KMS-11 (cell line): ENCODE data around the gene RAD52.

Experiments used
- H2AFZ ChIP-seq: fragments of 200-600 bp; sonication (generic); 2 replicates; pipeline ENCODE4 v1.6.1; 2016; ENCODE audit warnings: antibody characterized with exemption, mixed run types, low read depth
- H3K27ac ChIP-seq: fragments of 200-600 bp; sonication (generic); 2 replicates; pipeline ENCODE4 v1.6.1; 2016; ENCODE audit warnings: mild to moderate bottlenecking, mixed run types
- H3K27me3 ChIP-seq: fragments of 200-600 bp; sonication (generic); 2 replicates; pipeline ENCODE4 v1.6.1; 2017; ENCODE audit warnings: mild to moderate bottlenecking, low read depth, mixed run types, moderate library complexity; ENCODE audit not compliant: insufficient read depth
- H3K36me3 ChIP-seq: fragments of 200-600 bp; sonication (generic); 2 replicates; pipeline ENCODE4 v1.6.1; 2017; ENCODE audit warnings: mild to moderate bottlenecking, mixed run types; ENCODE audit not compliant: insufficient read depth
- H3K4me1 ChIP-seq: fragments of 200-600 bp; sonication (generic); 2 replicates; pipeline ENCODE4 v1.6.1; 2016; ENCODE audit warnings: mild to moderate bottlenecking, low read depth, mixed run types; ENCODE audit not compliant: poor library complexity, severe bottlenecking
- H3K4me2 ChIP-seq: fragments of 200-600 bp; sonication (generic); 2 replicates; pipeline ENCODE4 v1.7.0; 2016; ENCODE audit warnings: mild to moderate bottlenecking, mixed run types
- H3K4me3 ChIP-seq: fragments of 200-600 bp; sonication (generic); IDR thresholded peaks from 2 replicates; pipeline ENCODE4 v1.6.1; 2017; ENCODE audit warnings: low read depth, low read length, mixed read lengths; ENCODE audit not compliant: insufficient read depth
- H3K79me2 ChIP-seq: fragments of 200-600 bp; sonication (generic); 2 replicates; pipeline ENCODE4 v1.6.1; 2016; ENCODE audit warnings: low read depth, mixed run types; ENCODE audit not compliant: insufficient read depth
- H3K9ac ChIP-seq: fragments of 200-600 bp; sonication (generic); 2 replicates; pipeline ENCODE4 v1.6.1; 2016; ENCODE audit warnings: mild to moderate bottlenecking, mixed run types
- H4K20me1 ChIP-seq: fragments of 200-600 bp; sonication (generic); 2 replicates; pipeline ENCODE4 v1.6.1; 2016; ENCODE audit warnings: mild to moderate bottlenecking, mixed run types; ENCODE audit not compliant: insufficient read depth
- TF ChIP-seq, protein P1 (sequence below): fragments of 200-600 bp; sonication (generic); conservative IDR thresholded peaks from 2 replicates; pipeline ENCODE4 v1.6.1; 2017; ENCODE audit warnings: low read depth, mild to moderate bottlenecking, antibody characterized with exemption, low read length, moderate library complexity, mixed read lengths

RAD52 gene

DNA sequence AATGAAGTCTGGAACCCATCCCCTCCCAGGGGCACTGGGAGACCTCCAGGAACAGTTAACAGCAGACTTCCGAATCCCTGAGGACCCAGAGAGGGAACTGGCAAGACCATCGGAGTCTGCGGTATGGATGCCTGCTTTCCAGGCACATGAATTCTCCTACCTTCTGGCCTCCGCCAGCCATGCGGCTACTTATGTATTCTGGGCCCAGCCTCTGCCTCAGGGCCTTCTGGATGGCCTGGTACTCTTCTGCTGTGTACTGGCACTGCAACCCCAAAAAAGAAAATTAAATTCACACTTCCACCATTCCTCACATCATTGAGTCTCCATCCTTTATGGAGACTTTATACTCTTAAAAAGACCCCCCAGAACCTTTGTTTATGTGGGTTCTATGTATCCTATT is 18.4 kb downstream of the RAD52 start:
- no peaks in the 10 kb centered on the region for H3K27me3 ChIP-seq
- no peaks in the 10 kb centered on the region for H3K79me2 ChIP-seq
- no peak overlapping the region for H3K4me2 ChIP-seq
- no peaks in the 10 kb centered on the region for H4K20me1 ChIP-seq
- H3K9ac ChIP-seq, result no peak overlapping the region
- no peak overlapping the region for H3K27ac ChIP-seq
- H3K4me1 ChIP-seq, result no peaks in the 10 kb centered on the region
- TF ChIP-seq, protein P1, sequence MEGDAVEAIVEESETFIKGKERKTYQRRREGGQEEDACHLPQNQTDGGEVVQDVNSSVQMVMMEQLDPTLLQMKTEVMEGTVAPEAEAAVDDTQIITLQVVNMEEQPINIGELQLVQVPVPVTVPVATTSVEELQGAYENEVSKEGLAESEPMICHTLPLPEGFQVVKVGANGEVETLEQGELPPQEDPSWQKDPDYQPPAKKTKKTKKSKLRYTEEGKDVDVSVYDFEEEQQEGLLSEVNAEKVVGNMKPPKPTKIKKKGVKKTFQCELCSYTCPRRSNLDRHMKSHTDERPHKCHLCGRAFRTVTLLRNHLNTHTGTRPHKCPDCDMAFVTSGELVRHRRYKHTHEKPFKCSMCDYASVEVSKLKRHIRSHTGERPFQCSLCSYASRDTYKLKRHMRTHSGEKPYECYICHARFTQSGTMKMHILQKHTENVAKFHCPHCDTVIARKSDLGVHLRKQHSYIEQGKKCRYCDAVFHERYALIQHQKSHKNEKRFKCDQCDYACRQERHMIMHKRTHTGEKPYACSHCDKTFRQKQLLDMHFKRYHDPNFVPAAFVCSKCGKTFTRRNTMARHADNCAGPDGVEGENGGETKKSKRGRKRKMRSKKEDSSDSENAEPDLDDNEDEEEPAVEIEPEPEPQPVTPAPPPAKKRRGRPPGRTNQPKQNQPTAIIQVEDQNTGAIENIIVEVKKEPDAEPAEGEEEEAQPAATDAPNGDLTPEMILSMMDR, result no peak
- peaks cover 3% of the 10 kb centered on the region; the same call in 1 of the 2 replicates for H3K36me3 ChIP-seq
- no peak overlapping the region for H2AFZ ChIP-seq
- no peak overlapping the region for H3K4me3 ChIP-seq

DNA sequence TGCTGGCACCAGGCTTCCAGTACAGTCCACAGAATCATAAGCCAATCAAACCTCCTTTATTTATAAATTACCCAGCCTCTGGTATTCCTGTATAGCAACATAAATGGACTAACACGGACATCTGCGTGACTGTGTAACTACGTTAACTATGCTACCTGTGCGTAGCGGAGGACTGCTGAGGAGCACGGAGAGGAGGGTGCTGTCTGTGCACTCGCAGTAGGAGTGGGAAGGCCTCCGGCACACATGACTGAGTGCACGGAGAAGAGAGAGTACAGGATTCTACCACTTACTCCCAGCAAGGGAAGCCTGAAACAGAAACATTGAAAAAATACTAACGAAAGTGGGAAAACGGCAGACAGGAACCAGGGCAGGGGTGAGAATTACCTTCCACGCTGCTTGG is 22.9 kb downstream of the RAD52 start:
- H3K36me3 ChIP-seq, result peaks cover 3% of the 10 kb centered on the region; the same call in 1 of the 2 replicates
- H3K27ac ChIP-seq, result no peak overlapping the region
- H3K79me2 ChIP-seq, result no peaks in the 10 kb centered on the region
- no peak overlapping the region for H2AFZ ChIP-seq
- no peaks in the 10 kb centered on the region for H3K27me3 ChIP-seq
- H3K4me2 ChIP-seq, result no peak overlapping the region
- TF ChIP-seq, protein P1, result no peak
- no peaks in the 10 kb centered on the region for H4K20me1 ChIP-seq
- no peak overlapping the region for H3K4me3 ChIP-seq
- H3K4me1 ChIP-seq, result no peaks in the 10 kb centered on the region
- no peak overlapping the region for H3K9ac ChIP-seq

DNA sequence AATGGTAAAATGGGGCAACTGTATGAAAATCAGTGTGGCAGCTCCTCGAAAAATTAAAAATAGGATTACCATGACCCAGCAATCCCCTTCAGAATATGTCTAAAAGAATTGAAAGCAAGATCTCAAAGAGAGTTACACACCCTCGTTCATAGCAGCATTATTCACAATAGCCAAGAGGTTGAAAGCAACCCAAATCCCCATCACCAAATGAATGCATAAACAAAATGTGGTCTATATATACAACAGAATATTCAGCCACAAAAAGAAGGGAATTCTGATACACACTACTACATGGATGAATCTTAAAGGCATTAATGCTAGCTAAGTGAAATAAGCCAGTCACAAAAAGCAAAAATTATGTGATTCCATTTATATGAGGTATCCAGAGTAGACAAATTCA is 27.2 kb downstream of the RAD52 start:
- Histone ChIP-seq H3K36me3 (no peaks in the 10 kb centered on the region; the same call in 1 of the 2 replicates), H3K4me2 (no peak overlapping the region), H3K9ac (no peak overlapping the region), H3K27me3 (no peaks in the 10 kb centered on the region), H4K20me1 (no peaks in the 10 kb centered on the region), H3K79me2 (no peaks in the 10 kb centered on the region), H2AFZ (no peak overlapping the region), H3K27ac (no peak overlapping the region), H3K4me1 (no peaks in the 10 kb centered on the region), H3K4me3 (no peak overlapping the region)
- TF ChIP-seq, protein P1, result no peak

DNA sequence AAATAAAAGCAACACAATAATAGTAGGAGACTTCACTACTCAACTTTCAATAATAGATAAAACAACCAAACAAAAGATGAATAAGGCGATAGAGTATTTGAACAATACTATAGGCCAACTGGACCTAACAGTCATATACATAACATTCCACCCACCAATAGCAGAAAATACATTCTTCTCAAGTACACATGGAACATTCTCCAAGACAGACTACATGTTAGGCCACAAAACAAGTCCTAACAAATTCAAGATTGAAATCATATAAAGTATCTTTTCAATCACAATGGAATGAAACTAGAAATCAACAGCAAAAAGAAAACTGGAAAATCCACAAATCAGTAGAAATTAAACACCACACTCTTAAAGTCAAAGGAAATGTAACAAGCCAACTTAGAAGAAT is 28.8 kb downstream of the RAD52 start:
- Histone ChIP-seq H3K4me3 (no peak overlapping the region), H3K4me2 (no peak overlapping the region), H3K79me2 (no peaks in the 10 kb centered on the region), H3K4me1 (no peaks in the 10 kb centered on the region), H3K27ac (no peak overlapping the region), H2AFZ (no peak overlapping the region), H4K20me1 (no peaks in the 10 kb centered on the region), H3K27me3 (no peaks in the 10 kb centered on the region), H3K9ac (no peak overlapping the region), H3K36me3 (no peaks in the 10 kb centered on the region)
- TF ChIP-seq, protein P1, result no peak
